Measurements from ENCODE around the gene KCNE4. TPM values are rescaled to one million over a fixed set of nuclear protein-coding genes. Genes with fewer than 3 reads are reported as not detected.
"Not testable (repeated sequence)": the region's sequence is repeated elsewhere in the genome, so short reads cannot be mapped to it uniquely, and the experiment has no call there.

KCNE4 gene
- total and polyA plus RNA-seq, 4 donors = 4.4 to 21.5 (median 9.8) TPM

DNA sequence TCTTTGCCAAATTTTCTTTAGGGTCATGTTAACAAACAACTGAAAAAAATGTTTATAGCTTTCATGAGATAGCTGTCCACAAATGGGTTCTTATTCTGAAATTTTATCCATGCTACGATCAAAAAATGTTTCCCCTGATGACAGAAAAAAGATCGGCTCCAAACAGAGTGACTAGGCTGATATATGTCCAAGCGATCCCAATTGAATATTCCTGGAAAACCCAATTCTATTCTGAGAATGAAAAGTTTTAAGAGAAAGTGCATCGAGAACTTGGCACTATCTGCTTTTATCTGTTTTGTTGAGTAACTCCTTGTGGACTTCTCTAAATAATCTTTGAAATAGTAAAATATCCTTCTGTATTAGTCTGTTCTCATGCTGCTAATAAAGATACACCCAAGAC lies 19.1 kb downstream of the KCNE4 start:
- peaks cover 0 to 1% of the 10 kb centered on the region in 2 donors for H3K27me3 ChIP-seq (ENCODE audit: control insufficient read depth in 1 of 2, insufficient read depth in 2 of 2, low read length in 1 of 2)
- no peaks in the 10 kb centered on the region for H3K9me3 ChIP-seq (ENCODE audit: control insufficient read depth, low read length)
- 96% methylated on average over 4 of the region's 4 CpGs for WGBS, 2 donors
- H3K4me1 ChIP-seq (ENCODE audit: control insufficient read depth in 1 of 2, insufficient read depth in 2 of 2, low read length in 2 of 2) = no peaks in the 10 kb centered on the region
- DNase-seq (no peak), ATAC-seq (ENCODE audit: low FRiP score) (peak; percentile 33)
- H3K4me3 ChIP-seq (ENCODE audit: low read length in 2 of 2) = no peak overlapping the region
- H3K27ac ChIP-seq (ENCODE audit: low read depth in 1 of 2, low read length in 2 of 2) = no peak overlapping the region
- intact Hi-C loops (cut with DNase I) = no loop called here
- no peaks in the 10 kb centered on the region for H3K36me3 ChIP-seq (ENCODE audit: control insufficient read depth in 1 of 2, insufficient read depth in 2 of 2, low read length in 1 of 2)

DNA sequence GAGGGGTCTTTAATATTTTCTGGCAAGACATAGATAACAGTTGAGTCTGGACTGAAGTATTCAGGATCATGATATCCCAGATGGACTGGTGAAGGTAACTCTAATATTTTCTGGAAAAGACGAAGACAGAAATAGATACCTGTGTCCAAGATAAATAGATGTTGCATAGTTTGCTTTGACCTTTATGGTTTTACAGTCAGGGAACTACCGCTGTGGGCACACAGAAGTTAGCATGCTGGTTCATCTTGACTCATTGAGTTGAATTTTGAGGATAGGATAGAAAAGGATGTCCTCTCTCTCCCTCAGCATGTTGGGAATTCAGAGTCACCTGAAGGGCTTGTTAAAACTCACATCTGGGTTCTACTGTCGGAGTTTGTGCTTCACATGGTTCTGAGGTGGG lies 20.8 kb downstream of the KCNE4 start:
- 93 to 95% methylated on average over 3 of the region's 3 CpGs for WGBS, 2 donors
- DNase-seq = no peak
- Histone ChIP-seq H3K27ac (ENCODE audit: low read depth in 1 of 2, low read length in 2 of 2) (no peak overlapping the region), H3K36me3 (ENCODE audit: control insufficient read depth in 1 of 2, insufficient read depth in 2 of 2, low read length in 1 of 2) (no peaks in the 10 kb centered on the region), H3K27me3 (ENCODE audit: control insufficient read depth in 1 of 2, insufficient read depth in 2 of 2, low read length in 1 of 2) (peaks cover 0 to 1% of the 10 kb centered on the region in 2 donors), H3K4me3 (ENCODE audit: low read length in 2 of 2) (no peak overlapping the region), H3K9me3 (ENCODE audit: control insufficient read depth, low read length) (no peaks in the 10 kb centered on the region), H3K4me1 (ENCODE audit: control insufficient read depth in 1 of 2, insufficient read depth in 2 of 2, low read length in 2 of 2) (no peaks in the 10 kb centered on the region)
- no peak for ATAC-seq (ENCODE audit: low FRiP score)
- intact Hi-C loops (cut with DNase I) = no loop called here

DNA sequence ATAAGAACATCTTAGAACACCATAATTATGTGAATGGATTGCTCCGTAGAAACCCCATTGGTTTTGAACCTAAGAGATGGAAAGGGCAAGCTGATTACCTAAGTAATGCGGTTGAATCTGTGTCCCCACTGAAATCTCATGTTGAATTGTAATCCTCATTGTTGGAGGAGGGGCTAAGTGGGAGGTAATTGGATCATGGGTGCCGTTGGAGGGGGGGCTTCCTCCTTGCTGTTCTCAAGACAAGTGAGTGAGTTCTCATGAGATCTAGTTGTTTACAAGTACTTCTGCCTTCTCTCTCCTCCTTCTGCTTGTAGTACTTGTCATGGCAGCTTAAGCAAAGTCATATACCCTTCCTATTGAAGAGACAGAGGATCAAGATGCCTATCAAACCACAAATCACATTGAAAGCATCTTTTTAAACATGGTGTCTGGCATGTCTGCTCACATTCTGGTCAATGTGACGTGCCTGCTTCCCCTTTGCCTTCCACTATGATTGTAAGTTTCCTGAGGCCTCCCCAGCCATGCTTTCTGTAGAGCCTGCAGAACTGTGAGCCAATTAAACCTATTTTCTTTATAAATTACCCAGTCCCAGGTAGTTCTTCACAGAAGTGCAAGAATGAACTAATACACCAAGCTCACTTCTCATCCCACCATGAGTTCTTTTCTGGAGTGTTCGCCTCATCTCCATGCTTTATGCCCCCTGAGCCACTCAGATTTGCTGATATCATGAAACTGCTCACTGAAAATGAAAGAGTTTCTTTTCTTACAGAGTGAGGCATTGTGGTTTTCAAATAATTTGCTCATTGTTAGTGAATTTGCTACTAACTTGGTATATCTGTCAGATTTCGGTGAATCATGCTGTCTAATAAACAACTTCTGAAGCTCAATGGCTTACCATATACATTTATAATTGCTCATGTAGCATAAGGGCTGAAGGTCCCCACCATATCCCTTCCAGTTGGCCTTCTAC lies 23.6 kb downstream of the KCNE4 start:
- no peaks in the 10 kb centered on the region for H3K36me3 ChIP-seq (ENCODE audit: control insufficient read depth in 1 of 2, insufficient read depth in 2 of 2, low read length in 1 of 2)
- no peaks in the 10 kb centered on the region for H3K4me1 ChIP-seq (ENCODE audit: control insufficient read depth in 1 of 2, insufficient read depth in 2 of 2, low read length in 2 of 2)
- H3K9me3 ChIP-seq (ENCODE audit: control insufficient read depth, low read length) = no peaks in the 10 kb centered on the region
- no peak overlapping the region for H3K27ac ChIP-seq (ENCODE audit: low read depth in 1 of 2, low read length in 2 of 2)
- intact Hi-C loops (cut with DNase I) = no loop called here
- ATAC-seq (ENCODE audit: low FRiP score) (no peak), DNase-seq (no peak)
- WGBS, 2 donors = 79 to 88% methylated on average over 6 of the region's 6 CpGs
- peaks cover 0 to 1% of the 10 kb centered on the region in 2 donors for H3K27me3 ChIP-seq (ENCODE audit: control insufficient read depth in 1 of 2, insufficient read depth in 2 of 2, low read length in 1 of 2)
- no peak overlapping the region for H3K4me3 ChIP-seq (ENCODE audit: low read length in 2 of 2)

DNA sequence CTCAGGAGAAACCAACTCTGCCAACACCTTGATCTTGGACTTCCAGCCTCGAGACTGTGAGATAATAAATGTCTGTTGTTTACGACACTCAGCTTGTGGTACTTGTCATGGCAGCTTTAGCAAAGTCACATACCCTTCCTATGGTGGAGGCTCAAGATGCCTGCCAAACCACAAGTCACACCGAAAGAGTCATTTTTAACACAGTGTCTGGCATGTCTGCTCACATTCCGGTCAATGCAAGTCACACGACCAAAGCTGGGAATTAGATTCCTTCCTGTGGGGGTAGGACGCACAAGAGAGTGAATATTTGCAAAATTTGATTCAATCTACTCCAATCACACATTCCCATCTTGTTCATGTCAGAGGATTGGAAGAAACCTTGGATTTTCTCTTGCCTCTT lies 24.6 kb downstream of the KCNE4 start:
- H3K36me3 ChIP-seq (ENCODE audit: control insufficient read depth in 1 of 2, insufficient read depth in 2 of 2, low read length in 1 of 2) = no peaks in the 10 kb centered on the region
- no peak overlapping the region for H3K4me3 ChIP-seq (ENCODE audit: low read length in 2 of 2)
- WGBS, 2 donors = 50 to 51% methylated on average over 6 of the region's 6 CpGs
- peaks cover 0 to 1% of the 10 kb centered on the region in 2 donors for H3K27me3 ChIP-seq (ENCODE audit: control insufficient read depth in 1 of 2, insufficient read depth in 2 of 2, low read length in 1 of 2)
- ATAC-seq (ENCODE audit: low FRiP score) = no peak
- H3K9me3 ChIP-seq (ENCODE audit: control insufficient read depth, low read length) = no peaks in the 10 kb centered on the region
- no peak overlapping the region for H3K27ac ChIP-seq (ENCODE audit: low read depth in 1 of 2, low read length in 2 of 2)
- intact Hi-C loops (cut with DNase I) = no loop called here
- H3K4me1 ChIP-seq (ENCODE audit: control insufficient read depth in 1 of 2, insufficient read depth in 2 of 2, low read length in 2 of 2) = no peaks in the 10 kb centered on the region
- no peak for DNase-seq

DNA sequence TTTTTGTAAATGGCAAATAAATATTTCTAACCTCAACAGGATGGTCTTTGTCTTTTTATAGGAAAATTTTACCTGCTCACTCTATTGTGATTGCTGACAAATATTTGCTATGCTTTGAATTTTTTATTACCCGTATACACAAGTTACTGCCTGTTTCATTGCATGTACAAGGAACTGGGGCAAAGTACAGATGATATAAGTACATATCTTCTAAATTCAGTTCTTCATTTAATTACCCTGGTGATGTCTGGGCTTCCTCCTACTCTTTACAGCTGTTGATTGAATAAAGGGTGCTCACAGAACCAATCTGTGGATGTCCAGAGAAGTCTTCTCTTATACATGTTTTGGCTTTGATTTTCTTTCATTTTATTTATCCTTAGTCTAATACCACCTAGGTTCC lies 26.5 kb downstream of the KCNE4 start:
- no peaks in the 10 kb centered on the region for H3K36me3 ChIP-seq (ENCODE audit: control insufficient read depth in 1 of 2, insufficient read depth in 2 of 2, low read length in 1 of 2)
- ATAC-seq (ENCODE audit: low FRiP score) (no peak), DNase-seq (no peak)
- 97 to 100% methylated on average over 1 of the region's 1 CpG for WGBS, 2 donors
- intact Hi-C loops (cut with DNase I) = no loop called here
- H3K27me3 ChIP-seq (ENCODE audit: control insufficient read depth in 1 of 2, insufficient read depth in 2 of 2, low read length in 1 of 2) = peaks cover 0 to 3% of the 10 kb centered on the region in 2 donors
- no peak overlapping the region for H3K4me3 ChIP-seq (ENCODE audit: low read length in 2 of 2)
- H3K9me3 ChIP-seq (ENCODE audit: control insufficient read depth, low read length) = no peaks in the 10 kb centered on the region
- no peak overlapping the region for H3K27ac ChIP-seq (ENCODE audit: low read depth in 1 of 2, low read length in 2 of 2)
- no peaks in the 10 kb centered on the region for H3K4me1 ChIP-seq (ENCODE audit: control insufficient read depth in 1 of 2, insufficient read depth in 2 of 2, low read length in 2 of 2)

DNA sequence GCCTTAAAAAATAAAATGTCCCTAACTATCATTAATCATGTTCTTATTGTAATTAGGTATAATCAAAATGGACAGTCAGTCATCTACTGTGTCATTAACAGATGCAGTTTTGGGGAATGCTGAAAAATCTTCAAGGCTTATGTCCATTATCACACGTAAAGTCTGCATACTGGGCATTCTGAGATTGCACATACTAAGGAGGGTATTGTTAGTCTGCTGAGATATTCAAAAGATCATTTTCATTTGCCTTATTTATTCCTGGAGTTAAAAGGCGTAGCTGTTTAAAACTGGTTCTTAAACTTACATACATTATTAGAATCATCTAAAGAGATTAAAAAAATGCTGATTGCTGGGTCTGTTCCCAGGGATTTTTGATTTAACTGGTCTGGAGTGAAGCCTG lies 27.4 kb downstream of the KCNE4 start:
- 96 to 98% methylated on average over 2 of the region's 2 CpGs for WGBS, 2 donors
- Histone ChIP-seq H3K4me3 (ENCODE audit: low read length in 2 of 2) (no peak overlapping the region), H3K27me3 (ENCODE audit: control insufficient read depth in 1 of 2, insufficient read depth in 2 of 2, low read length in 1 of 2) (peaks cover 0 to 3% of the 10 kb centered on the region in 2 donors), H3K4me1 (ENCODE audit: control insufficient read depth in 1 of 2, insufficient read depth in 2 of 2, low read length in 2 of 2) (no peaks in the 10 kb centered on the region), H3K36me3 (ENCODE audit: control insufficient read depth in 1 of 2, insufficient read depth in 2 of 2, low read length in 1 of 2) (no peaks in the 10 kb centered on the region), H3K27ac (ENCODE audit: low read depth in 1 of 2, low read length in 2 of 2) (no peak overlapping the region), H3K9me3 (ENCODE audit: control insufficient read depth, low read length) (no peaks in the 10 kb centered on the region)
- DNase-seq (no peak), ATAC-seq (ENCODE audit: low FRiP score) (no peak)
- intact Hi-C loops (cut with DNase I) = no loop called here

DNA sequence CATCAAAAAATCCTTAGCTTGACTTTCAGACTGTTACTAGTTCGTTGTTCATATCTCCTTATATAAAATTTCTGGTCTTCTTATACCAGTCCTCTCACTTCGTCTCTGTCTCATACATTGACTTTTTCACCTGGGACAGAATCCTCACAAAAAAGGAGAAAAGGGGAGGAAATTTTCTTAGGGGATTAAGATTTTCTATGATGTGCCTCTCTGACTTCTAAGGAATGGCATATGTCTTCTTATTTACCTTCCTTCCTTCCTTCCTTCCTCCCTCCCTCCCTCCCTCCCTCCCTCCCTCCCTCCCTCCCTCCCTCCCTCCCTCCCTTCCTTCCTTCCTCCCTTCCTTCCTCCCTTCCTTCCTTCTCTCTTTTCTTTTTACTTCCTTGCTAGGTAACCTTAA lies 27.9 kb downstream of the KCNE4 start:
- Histone ChIP-seq H3K36me3 (ENCODE audit: control insufficient read depth in 1 of 2, insufficient read depth in 2 of 2, low read length in 1 of 2) (no peaks in the 10 kb centered on the region), H3K4me3 (ENCODE audit: low read length in 2 of 2) (no peak overlapping the region), H3K4me1 (ENCODE audit: control insufficient read depth in 1 of 2, insufficient read depth in 2 of 2, low read length in 2 of 2) (no peaks in the 10 kb centered on the region), H3K27me3 (ENCODE audit: control insufficient read depth in 1 of 2, insufficient read depth in 2 of 2, low read length in 1 of 2) (peaks cover 0 to 3% of the 10 kb centered on the region in 2 donors), H3K27ac (ENCODE audit: low read depth in 1 of 2, low read length in 2 of 2) (no peak overlapping the region), H3K9me3 (ENCODE audit: control insufficient read depth, low read length) (no peaks in the 10 kb centered on the region)
- 92 to 96% methylated on average over 2 of the region's 2 CpGs for WGBS, 2 donors
- DNase-seq (no peak), ATAC-seq (ENCODE audit: low FRiP score) (no peak)
- intact Hi-C loops (cut with DNase I) = no loop called here

DNA sequence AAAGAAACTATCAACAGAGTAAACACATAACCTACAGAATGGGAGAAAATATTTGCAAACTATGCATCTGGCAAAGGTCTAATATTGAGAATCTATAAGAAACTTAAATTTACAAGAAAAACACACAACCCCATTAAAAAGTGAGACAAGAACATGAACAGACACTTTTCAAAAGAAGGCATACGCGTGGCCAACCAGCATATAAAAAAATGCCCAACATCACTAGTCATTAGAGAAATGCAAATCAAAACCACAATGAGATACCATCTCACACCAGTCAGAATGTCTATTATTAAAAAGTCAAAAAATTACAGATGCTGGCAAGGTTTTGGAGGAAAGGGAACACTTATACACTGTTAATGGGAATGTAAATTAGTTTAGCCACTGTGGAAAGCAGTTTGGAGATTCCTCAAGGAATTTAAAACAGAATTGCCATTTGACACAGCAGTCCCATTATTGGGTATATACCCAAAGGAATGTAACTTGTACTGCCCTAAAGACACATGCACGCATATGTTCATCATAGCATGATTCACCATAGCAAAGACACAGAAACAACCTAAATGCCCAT lies 28.9 kb downstream of the KCNE4 start:
- H3K4me3 ChIP-seq (ENCODE audit: low read length in 2 of 2); H3K36me3 ChIP-seq (ENCODE audit: control insufficient read depth in 1 of 2, insufficient read depth in 2 of 2, low read length in 1 of 2); H3K27ac ChIP-seq (ENCODE audit: low read depth in 1 of 2, low read length in 2 of 2); H3K4me1 ChIP-seq (ENCODE audit: control insufficient read depth in 1 of 2, insufficient read depth in 2 of 2, low read length in 2 of 2); ATAC-seq (ENCODE audit: low FRiP score); H3K27me3 ChIP-seq (ENCODE audit: control insufficient read depth in 1 of 2, insufficient read depth in 2 of 2, low read length in 1 of 2); DNase-seq; intact Hi-C loops (cut with DNase I); H3K9me3 ChIP-seq (ENCODE audit: control insufficient read depth, low read length): not testable (repeated sequence)
- 63 to 77% methylated on average over 3 of the region's 3 CpGs for WGBS, 2 donors

DNA sequence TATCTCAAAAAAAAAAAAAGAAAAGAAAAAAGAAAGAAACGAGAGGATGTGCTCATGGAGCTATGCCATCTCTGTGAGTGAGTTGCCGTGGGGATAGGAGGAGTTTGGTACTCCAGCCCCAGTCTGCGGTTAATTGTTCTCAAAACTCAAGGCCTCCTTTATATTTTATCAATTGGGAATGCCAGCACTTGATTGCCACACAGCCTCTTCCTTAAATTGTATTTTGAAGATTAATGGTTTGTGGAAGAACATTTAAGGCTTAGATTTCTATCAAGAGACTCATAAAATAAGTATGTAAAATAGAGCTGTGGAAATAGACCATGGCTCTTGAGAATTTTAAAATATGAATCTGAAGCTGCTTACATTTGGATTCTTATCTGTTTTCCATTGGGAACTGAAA lies 29.8 kb downstream of the KCNE4 start:
- no peak for DNase-seq
- 60 to 67% methylated on average over 3 of the region's 3 CpGs for WGBS, 2 donors
- ATAC-seq (ENCODE audit: low FRiP score) = peak; percentile 72

More for the DNA sequence above, 29.8 kb downstream of the KCNE4 start:
- peaks cover 0 to 1% of the 10 kb centered on the region in 2 donors for H3K27me3 ChIP-seq (ENCODE audit: control insufficient read depth in 1 of 2, insufficient read depth in 2 of 2, low read length in 1 of 2)
- H3K36me3 ChIP-seq (ENCODE audit: control insufficient read depth in 1 of 2, insufficient read depth in 2 of 2, low read length in 1 of 2) = no peaks in the 10 kb centered on the region
- no peak overlapping the region for H3K27ac ChIP-seq (ENCODE audit: low read depth in 1 of 2, low read length in 2 of 2)
- H3K4me1 ChIP-seq (ENCODE audit: control insufficient read depth in 1 of 2, insufficient read depth in 2 of 2, low read length in 2 of 2) = no peaks in the 10 kb centered on the region
- no peaks in the 10 kb centered on the region for H3K9me3 ChIP-seq (ENCODE audit: control insufficient read depth, low read length)
- H3K4me3 ChIP-seq (ENCODE audit: low read length in 2 of 2) = no peak overlapping the region
- intact Hi-C loops (cut with DNase I) = no loop called here
